Measurements from ENCODE around the gene SF3B6. TPM values are rescaled to one million over a fixed set of nuclear protein-coding genes. Genes with fewer than 3 reads are reported as not detected.

The SF3B6 gene
- total RNA-seq, 1 experiment from 2014 or later: 117 TPM

DNA sequence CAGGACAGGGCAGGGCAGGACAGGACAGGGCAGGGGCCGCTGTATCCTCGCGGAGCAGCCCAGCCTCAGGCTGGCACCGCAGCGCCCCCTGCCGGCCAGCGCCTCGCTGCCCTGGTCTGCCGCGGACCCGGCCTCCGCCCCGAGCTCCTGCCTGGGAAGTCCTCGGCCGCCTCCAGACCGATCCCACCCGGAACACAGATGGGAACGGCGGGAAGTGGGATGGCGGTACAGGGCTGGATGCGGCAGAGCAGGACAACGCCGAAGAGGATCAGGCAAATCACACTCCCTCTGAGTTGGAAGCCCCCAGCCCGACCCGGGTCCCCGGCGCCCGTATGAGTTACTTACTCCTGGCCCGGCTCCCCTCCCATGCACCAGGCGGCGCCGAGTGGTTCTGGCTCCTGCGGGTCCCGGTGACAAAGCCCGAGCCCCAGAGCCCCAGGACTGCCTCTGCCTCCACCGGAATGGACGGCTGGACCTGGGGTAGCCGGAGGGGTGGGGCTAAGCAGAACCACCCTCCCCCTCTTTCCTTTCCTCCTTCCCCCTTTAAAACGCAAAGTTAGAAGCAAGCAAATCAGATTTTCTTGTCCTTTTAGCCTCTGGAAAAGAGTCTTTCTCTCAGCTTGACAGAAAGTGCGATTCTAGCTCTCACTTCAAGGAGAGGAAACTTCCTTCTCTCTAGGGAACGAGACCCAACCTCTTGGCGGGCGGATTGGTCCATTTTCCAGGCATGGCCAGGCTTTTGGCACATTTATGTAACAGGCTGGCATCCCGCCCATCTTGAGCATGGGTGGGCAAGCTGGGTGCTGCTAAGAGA, 8.5 kb upstream of the SF3B6 start, which contains the start of gene TP53I3 (continued):
- TF ChIP-seq KAT7 (CRISPR knock-in tag; IDR thresholded peaks at IDR 0.05; ENCODE audit: borderline replicate concordance) (0 out of 2 replicates have a peak, but pooled peaks have one; percentile 29), ZNF416 (CRISPR knock-in tag; IDR thresholded peaks at IDR 0.05) (peak; percentile 68; the same call in 1 of the 2 replicates), MYBL2 (CRISPR knock-in tag; IDR thresholded peaks at IDR 0.05) (peak; percentile 83; the same call in 1 of the 2 replicates), ATF1 (CRISPR knock-in tag; IDR thresholded peaks at IDR 0.05) (peak; percentile 75; the same call in 1 of the 2 replicates), HMGA2 (CRISPR knock-in tag; IDR thresholded peaks at IDR 0.05) (no peak), RELA (CRISPR knock-in tag; IDR thresholded peaks at IDR 0.05; ENCODE audit: borderline replicate concordance) (no peak), ETV6 (CRISPR knock-in tag; IDR thresholded peaks at IDR 0.05) (0 out of 2 replicates have a peak, but pooled peaks have one; percentile 51), ZNF232 (CRISPR knock-in tag; IDR thresholded peaks at IDR 0.05) (0 out of 2 replicates have a peak, but pooled peaks have one; percentile 79), NR3C1 (CRISPR knock-in tag; conservative IDR thresholded peaks at IDR 0.05; ENCODE audit: low read depth) (no peak), NR1H2 (CRISPR knock-in tag; IDR thresholded peaks at IDR 0.05) (no peak), CREB1 (CRISPR knock-in tag; IDR thresholded peaks at IDR 0.05) (no peak)
- TF ChIP-seq, protein P1, sequence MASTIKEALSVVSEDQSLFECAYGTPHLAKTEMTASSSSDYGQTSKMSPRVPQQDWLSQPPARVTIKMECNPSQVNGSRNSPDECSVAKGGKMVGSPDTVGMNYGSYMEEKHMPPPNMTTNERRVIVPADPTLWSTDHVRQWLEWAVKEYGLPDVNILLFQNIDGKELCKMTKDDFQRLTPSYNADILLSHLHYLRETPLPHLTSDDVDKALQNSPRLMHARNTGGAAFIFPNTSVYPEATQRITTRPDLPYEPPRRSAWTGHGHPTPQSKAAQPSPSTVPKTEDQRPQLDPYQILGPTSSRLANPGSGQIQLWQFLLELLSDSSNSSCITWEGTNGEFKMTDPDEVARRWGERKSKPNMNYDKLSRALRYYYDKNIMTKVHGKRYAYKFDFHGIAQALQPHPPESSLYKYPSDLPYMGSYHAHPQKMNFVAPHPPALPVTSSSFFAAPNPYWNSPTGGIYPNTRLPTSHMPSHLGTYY (CRISPR knock-in tag; IDR thresholded peaks at IDR 0.05): no peak
- TF ChIP-seq, protein P2, sequence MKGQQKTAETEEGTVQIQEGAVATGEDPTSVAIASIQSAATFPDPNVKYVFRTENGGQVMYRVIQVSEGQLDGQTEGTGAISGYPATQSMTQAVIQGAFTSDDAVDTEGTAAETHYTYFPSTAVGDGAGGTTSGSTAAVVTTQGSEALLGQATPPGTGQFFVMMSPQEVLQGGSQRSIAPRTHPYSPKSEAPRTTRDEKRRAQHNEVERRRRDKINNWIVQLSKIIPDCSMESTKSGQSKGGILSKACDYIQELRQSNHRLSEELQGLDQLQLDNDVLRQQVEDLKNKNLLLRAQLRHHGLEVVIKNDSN (CRISPR knock-in tag; IDR thresholded peaks at IDR 0.05): 0 out of 2 replicates have a peak, but pooled peaks have one; percentile 40
- TF ChIP-seq, protein P3, sequence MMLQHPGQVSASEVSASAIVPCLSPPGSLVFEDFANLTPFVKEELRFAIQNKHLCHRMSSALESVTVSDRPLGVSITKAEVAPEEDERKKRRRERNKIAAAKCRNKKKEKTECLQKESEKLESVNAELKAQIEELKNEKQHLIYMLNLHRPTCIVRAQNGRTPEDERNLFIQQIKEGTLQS (CRISPR knock-in tag; conservative IDR thresholded peaks at IDR 0.05): no peak
- TF ChIP-seq, protein P4, sequence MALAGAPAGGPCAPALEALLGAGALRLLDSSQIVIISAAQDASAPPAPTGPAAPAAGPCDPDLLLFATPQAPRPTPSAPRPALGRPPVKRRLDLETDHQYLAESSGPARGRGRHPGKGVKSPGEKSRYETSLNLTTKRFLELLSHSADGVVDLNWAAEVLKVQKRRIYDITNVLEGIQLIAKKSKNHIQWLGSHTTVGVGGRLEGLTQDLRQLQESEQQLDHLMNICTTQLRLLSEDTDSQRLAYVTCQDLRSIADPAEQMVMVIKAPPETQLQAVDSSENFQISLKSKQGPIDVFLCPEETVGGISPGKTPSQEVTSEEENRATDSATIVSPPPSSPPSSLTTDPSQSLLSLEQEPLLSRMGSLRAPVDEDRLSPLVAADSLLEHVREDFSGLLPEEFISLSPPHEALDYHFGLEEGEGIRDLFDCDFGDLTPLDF (CRISPR knock-in tag; IDR thresholded peaks at IDR 0.05): 0 out of 2 replicates have a peak, but pooled peaks have one; percentile 36
- TF ChIP-seq, protein P5, sequence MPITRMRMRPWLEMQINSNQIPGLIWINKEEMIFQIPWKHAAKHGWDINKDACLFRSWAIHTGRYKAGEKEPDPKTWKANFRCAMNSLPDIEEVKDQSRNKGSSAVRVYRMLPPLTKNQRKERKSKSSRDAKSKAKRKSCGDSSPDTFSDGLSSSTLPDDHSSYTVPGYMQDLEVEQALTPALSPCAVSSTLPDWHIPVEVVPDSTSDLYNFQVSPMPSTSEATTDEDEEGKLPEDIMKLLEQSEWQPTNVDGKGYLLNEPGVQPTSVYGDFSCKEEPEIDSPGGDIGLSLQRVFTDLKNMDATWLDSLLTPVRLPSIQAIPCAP (CRISPR knock-in tag; IDR thresholded peaks at IDR 0.05): no peak
- TF ChIP-seq, protein P6, sequence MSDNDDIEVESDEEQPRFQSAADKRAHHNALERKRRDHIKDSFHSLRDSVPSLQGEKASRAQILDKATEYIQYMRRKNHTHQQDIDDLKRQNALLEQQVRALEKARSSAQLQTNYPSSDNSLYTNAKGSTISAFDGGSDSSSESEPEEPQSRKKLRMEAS (CRISPR knock-in tag; IDR thresholded peaks at IDR 0.05): 0 out of 2 replicates have a peak, but pooled peaks have one; percentile 3
- TF ChIP-seq, protein P7, sequence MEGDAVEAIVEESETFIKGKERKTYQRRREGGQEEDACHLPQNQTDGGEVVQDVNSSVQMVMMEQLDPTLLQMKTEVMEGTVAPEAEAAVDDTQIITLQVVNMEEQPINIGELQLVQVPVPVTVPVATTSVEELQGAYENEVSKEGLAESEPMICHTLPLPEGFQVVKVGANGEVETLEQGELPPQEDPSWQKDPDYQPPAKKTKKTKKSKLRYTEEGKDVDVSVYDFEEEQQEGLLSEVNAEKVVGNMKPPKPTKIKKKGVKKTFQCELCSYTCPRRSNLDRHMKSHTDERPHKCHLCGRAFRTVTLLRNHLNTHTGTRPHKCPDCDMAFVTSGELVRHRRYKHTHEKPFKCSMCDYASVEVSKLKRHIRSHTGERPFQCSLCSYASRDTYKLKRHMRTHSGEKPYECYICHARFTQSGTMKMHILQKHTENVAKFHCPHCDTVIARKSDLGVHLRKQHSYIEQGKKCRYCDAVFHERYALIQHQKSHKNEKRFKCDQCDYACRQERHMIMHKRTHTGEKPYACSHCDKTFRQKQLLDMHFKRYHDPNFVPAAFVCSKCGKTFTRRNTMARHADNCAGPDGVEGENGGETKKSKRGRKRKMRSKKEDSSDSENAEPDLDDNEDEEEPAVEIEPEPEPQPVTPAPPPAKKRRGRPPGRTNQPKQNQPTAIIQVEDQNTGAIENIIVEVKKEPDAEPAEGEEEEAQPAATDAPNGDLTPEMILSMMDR (IDR thresholded peaks at IDR 0.05): peak; percentile 96
- TF ChIP-seq, protein P8, sequence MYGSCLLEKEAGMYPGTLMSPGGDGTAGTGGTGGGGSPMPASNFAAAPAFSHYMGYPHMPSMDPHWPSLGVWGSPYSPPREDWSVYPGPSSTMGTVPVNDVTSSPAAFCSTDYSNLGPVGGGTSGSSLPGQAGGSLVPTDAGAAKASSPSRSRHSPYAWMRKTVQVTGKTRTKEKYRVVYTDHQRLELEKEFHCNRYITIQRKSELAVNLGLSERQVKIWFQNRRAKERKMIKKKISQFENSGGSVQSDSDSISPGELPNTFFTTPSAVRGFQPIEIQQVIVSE (CRISPR knock-in tag; IDR thresholded peaks at IDR 0.05; ENCODE audit: borderline replicate concordance): no peak

Measured in WTC11 (cell line).